K562 (cell line): ENCODE measurements around the gene ABHD8. TPM values are rescaled to one million over a fixed set of nuclear protein-coding genes. Genes with fewer than 3 reads are reported as not detected.

Experiments
- ATAC-seq: fragments of 200-7000 bp; cut with Tn5 transposase; 3 replicates; pipeline ENCODE4 v1.9.1; 2020; ENCODE audit warnings: moderate library complexity
- BruUV-seq: library from RNA; stranded (reverse); fragments of 400-500 nt; replicated peaks from 2 replicates; lab custom pipeline; 2021; lab: Mats Ljungman, UMichigan
- CTCF ChIA-PET: fragments of 300-600 bp; formaldehyde crosslinking; extraction: SDS; loops from one replicate; lab custom pipeline; 2021; ENCODE audit warnings: low intra/inter-chr PET ratio; lab: Yijun Ruan, JAX
- POLR2A ChIA-PET: fragments of 300-600, 350-650 bp; sonication (Branson Sonifier 250); formaldehyde crosslinking; extraction: SDS; loops from one replicate; lab custom pipeline; 2021; ENCODE audit warnings: antibody characterized with exemption, inconsistent platforms; lab: Yijun Ruan, JAX
- DNase-seq, 4 experiments: peaks; one replicate each; pipeline versions ENCODE4 v3.0.0 to v3.0.0-alpha.2; 2011 to 2018; ENCODE audit warnings: low spot score in 3 of 4, mixed read lengths in 3 of 4; ENCODE audit errors: extremely low read depth in 1 of 4
- FAIRE-seq: peaks from 2 replicates; lab custom pipeline; 2011; peaks lifted over from hg19 to GRCh38; lab: Jason Lieb, UNC
- H2AFZ ChIP-seq: 2 replicates; pipeline ENCODE4 v1.6.0; 2011; ENCODE audit warnings: low read depth, low read length, control low read depth, inconsistent platforms
- H3K27ac ChIP-seq: fragments of 200-600 bp; 3 replicates; pipeline ENCODE4 v1.8.0; 2011; ENCODE audit warnings: low read depth, mild to moderate bottlenecking, control low read depth, inconsistent platforms, low read length, moderate library complexity, mixed read lengths; ENCODE audit errors: extremely low read depth
- H3K27me3 ChIP-seq, 2 experiments: fragments of 300-600 bp in 1 of 2; 2 replicates in 1 of 2; 3 replicates in 1 of 2; pipeline versions ENCODE4 v1.6.0 to v1.8.0; 2011; ENCODE audit warnings: inconsistent platforms in 2 of 2, low read length in 2 of 2, mild to moderate bottlenecking in 1 of 2, mixed read lengths in 1 of 2, moderate library complexity in 1 of 2; ENCODE audit not compliant: control insufficient read depth in 2 of 2, insufficient read depth in 2 of 2
- H3K36me3 ChIP-seq: fragments of 300-600 bp; 3 replicates; pipeline ENCODE4 v1.8.0; 2011; ENCODE audit warnings: mild to moderate bottlenecking, low read length, inconsistent platforms; ENCODE audit not compliant: control insufficient read depth, insufficient read depth
- H3K4me1 ChIP-seq, 2 experiments: fragments of 200-600 bp in 1 of 2; replicated peaks in 1 of 2; 2 replicates in 1 of 2; 3 replicates in 1 of 2; pipeline versions ENCODE4 v1.5.1 to v1.8.0; 2011; ENCODE audit warnings: inconsistent platforms in 2 of 2, low read length in 2 of 2, mild to moderate bottlenecking in 1 of 2, mixed read lengths in 1 of 2, moderate library complexity in 1 of 2; ENCODE audit not compliant: control insufficient read depth in 2 of 2, insufficient read depth in 2 of 2
- H3K4me2 ChIP-seq: 2 replicates; pipeline ENCODE4 v1.6.1; 2011; ENCODE audit warnings: low read length, control low read depth, inconsistent platforms, mixed read lengths; ENCODE audit not compliant: insufficient read depth
- H3K4me3 ChIP-seq: fragments of 200-600 bp; sonication (generic), shearing (Covaris generic); 2 replicates; pipeline ENCODE4 v1.5.1; 2016; ENCODE audit warnings: control low read depth, inconsistent platforms
- H3K79me2 ChIP-seq: fragments of 200-600 bp; 3 replicates; pipeline ENCODE4 v1.8.0; 2011; ENCODE audit warnings: low read length, inconsistent platforms; ENCODE audit not compliant: control insufficient read depth, insufficient read depth
- H3K9ac ChIP-seq, 2 experiments: 2 replicates each; pipeline versions ENCODE4 v1.6.0 to v1.6.1; 2011; ENCODE audit warnings: low read depth in 2 of 2, low read length in 2 of 2, control low read depth in 1 of 2, inconsistent platforms in 1 of 2, mild to moderate bottlenecking in 1 of 2, mixed read lengths in 1 of 2; ENCODE audit not compliant: insufficient read depth in 1 of 2
- H3K9me1 ChIP-seq: one replicate; pipeline ENCODE4 v1.6.0; 2011; ENCODE audit warnings: inconsistent platforms, mild to moderate bottlenecking, low read length, moderate library complexity; ENCODE audit not compliant: control insufficient read depth, insufficient read depth
- H3K9me3 ChIP-seq: replicated peaks from 2 replicates; pipeline ENCODE4 v1.5.1; 2011; ENCODE audit warnings: low read depth, low read length, inconsistent platforms; ENCODE audit not compliant: control insufficient read depth, insufficient read depth
- H4K20me1 ChIP-seq: replicated peaks from 2 replicates; pipeline ENCODE4 v1.6.1; 2011; ENCODE audit warnings: low read length, inconsistent platforms, mixed read lengths; ENCODE audit not compliant: control insufficient read depth, insufficient read depth
- ATF6 ChIP-seq: sonication (generic); formaldehyde crosslinking; IDR thresholded peaks from 2 replicates; pipeline ENCODE4 v1.4.0; 2020; ENCODE audit warnings: mild to moderate bottlenecking, missing genetic modification reagents
- HMGN3 ChIP-seq: IDR thresholded peaks from 2 replicates; pipeline ENCODE4 v1.6.1; 2011; ENCODE audit warnings: borderline replicate concordance, low read depth, mild to moderate bottlenecking, mixed read lengths, low read length; ENCODE audit not compliant: insufficient read length; ENCODE audit errors: extremely low read depth
- KLF1 ChIP-seq: fragments of 450-650 bp; IDR thresholded peaks from 2 replicates; pipeline ENCODE4 v1.6.1; 2016; ENCODE audit warnings: missing genetic modification characterization, missing compliant biosample characterization
- POLR2G ChIP-seq: fragments of 200-400 bp; formaldehyde crosslinking; IDR thresholded peaks from 2 replicates; pipeline ENCODE4 v1.6.1; 2017; ENCODE audit warnings: low read depth, mild to moderate bottlenecking, antibody characterized with exemption, low read length, moderate library complexity
- RBFOX2 ChIP-seq: fragments of 200-400 bp; formaldehyde crosslinking; IDR thresholded peaks from 2 replicates; pipeline ENCODE4 v1.6.1; 2017; ENCODE audit warnings: low read depth, mild to moderate bottlenecking, low read length, moderate library complexity
- U2AF2 ChIP-seq: fragments of 200-400 bp; formaldehyde crosslinking; optimal IDR thresholded peaks from 2 replicates; pipeline ENCODE3; 2017; ENCODE audit warnings: low read depth, mild to moderate bottlenecking, low read length
- ZBTB26 ChIP-seq: fragments of 450-650 bp; formaldehyde crosslinking; IDR thresholded peaks from 2 replicates; pipeline ENCODE4 v1.4.0; 2022; ENCODE audit warnings: missing genetic modification characterization
- ZFP30 ChIP-seq: fragments of 250-450 bp; sonication (Bioruptor Pico); IDR thresholded peaks from 2 replicates; pipeline ENCODE4 v1.8.0; 2022; ENCODE audit warnings: moderate library complexity, mild to moderate bottlenecking, inconsistent platforms, borderline replicate concordance
- ZNF57 ChIP-seq: fragments of 450-650 bp; formaldehyde crosslinking; IDR thresholded peaks from 2 replicates; pipeline ENCODE4 v1.4.0; 2020; ENCODE audit warnings: mild to moderate bottlenecking, moderate library complexity
- WGBS: fragments of 100-300 bp; shearing (Covaris generic); methylation state at CpG from one replicate; pipeline ENCODE4 v1.1.6; 2016; ENCODE audit warnings: low coverage, mixed read lengths; ENCODE audit not compliant: insufficient coverage; ENCODE audit errors: missing lambda C conversion rate; 5-methylcytosine and 5-hydroxymethylcytosine counted together
- in situ Hi-C: fragments of 300-500 bp; cut with MboI; formaldehyde crosslinking; loops from 4 replicates; pipeline ENCODE4 v1.15.0; 2018; ENCODE audit warnings: inconsistent platforms, mixed read lengths
- intact Hi-C: fragments of 100-400 bp; cut with micrococcal nuclease; formaldehyde crosslinking; loops from 2 replicates; pipeline ENCODE4 v1.14.2; 2022
- polyA plus RNA-seq, 8 experiments: library from polyadenylated mRNA; depleted of rRNA in 4 of 8; stranded (reverse) in 5 of 8; unstranded in 3 of 8; fragments of >200 nt; fragmentation: Nextera tagmentation in 2 of 8; fragmentation: Illumina TruSeq in 1 of 8; extraction: Ambion mirVana in 2 of 8; extraction: Trizol in 1 of 8; gene quantifications; 2 replicates each; pipeline versions ENCODE4 v1.2.1 to v1.2.3, GENCODE V29; 2011 to 2014; ENCODE audit warnings: inconsistent platforms in 1 of 8, missing spikeins in 1 of 8
- total RNA-seq, 7 experiments: library from RNA; depleted of rRNA in 6 of 7; stranded (reverse); fragments of >200 nt in 6 of 7; fragmentation: Illumina TruSeq in 2 of 7; extraction: Trizol in 2 of 7; gene quantifications; 2 replicates each; pipeline versions ENCODE4 v1.2.1 to v1.2.3, GENCODE V29; 2011 to 2021; ENCODE audit warnings: low replicate concordance in 1 of 7

The ABHD8 gene
- total and polyA plus RNA-seq, 9 of the 15 experiments (the other 6 are each of a cell fraction or from before 2014, with no cell fraction given), result 0.04 to 6.6 (median 2.0) TPM; not detected in 1

- in situ Hi-C loops, result no loop called here
- POLR2A ChIA-PET, result interaction anchor here (0.5 to 7.7 kb wide), 5 partner anchors 9 to 94 kb away, joined by 3 to 78 read pairs (median 3); partner anchors contain the start of genes ABHD8 and ANO8
Observed at GRCh38 chr19:17312189-17313113, 9.2 kb upstream of the ABHD8 start.

More at GRCh38 chr19:17312189-17313113, 9.2 kb upstream of the ABHD8 start:
- Histone ChIP-seq H3K4me1 (peaks cover 16 to 48% of the 10 kb centered on the region in 2 experiments; a peak in 4 of 5 replicates), H3K4me2 (no peak overlapping the region), H3K9me1 (no peaks in the 10 kb centered on the region)
- no peak for DNase-seq
- TF ChIP-seq ATF6 (CRISPR knock-in tag) (no peak), RBFOX2 (peak; percentile 41; the same call in 1 of the 2 replicates), HMGN3 (no peak), POLR2G (0 out of 2 replicates have a peak, but pooled peaks have one; percentile 6), U2AF2 (no peak), ZBTB26 (no peak), ZNF57 (CRISPR knock-in tag) (no peak), ZFP30 (CRISPR knock-in tag) (no peak), KLF1 (tag) (no peak)
- TF ChIP-seq, all 486 proteins: peak for 2
- intact Hi-C loops, result no loop called here
- H3K27ac ChIP-seq, result no peak overlapping the region
- FAIRE-seq, result no peak
- CTCF ChIA-PET, result no interaction called here
- no peak overlapping the region for H3K4me3 ChIP-seq
- H3K9me3 ChIP-seq, result no peaks in the 10 kb centered on the region
- no TSS peak for BruUV-seq
- H3K79me2 ChIP-seq, result peaks cover 46% of the 10 kb centered on the region
- H3K36me3 ChIP-seq, result peaks cover 49% of the 10 kb centered on the region; the same call in 2 of the 3 replicates
- ATAC-seq, result no peak
- 0 out of 2 replicates have a peak, but pooled peaks cover 5% of the 10 kb centered on the region for H4K20me1 ChIP-seq
- H3K27me3 ChIP-seq, result no peaks in the 10 kb centered on the region
- 91% methylated on average over 16 of the region's 20 CpGs for WGBS
- H3K9ac ChIP-seq, result peak overlapping the region in 1 of 2 experiments; percentile 73; a peak in 2 of 4 replicates
- no peak overlapping the region for H2AFZ ChIP-seq
